Tibial nerve (tissue), 4 donors: Measurements from ENCODE around the gene TMCO5A.

Experiments
- EP300 ChIP-seq, 2 donors: sonication (generic); formaldehyde crosslinking; IDR thresholded peaks; one replicate each; pipeline ENCODE4 v1.6.1; 2017; ENCODE audit warnings: antibody characterized with exemption in 2 of 2, mild to moderate bottlenecking in 1 of 2
- POLR2A ChIP-seq, 2 donors: fragments of 450-650 bp; IDR thresholded peaks; one replicate each; pipeline ENCODE4 v1.6.1; 2017; ENCODE audit warnings: antibody characterized with exemption in 2 of 2, mild to moderate bottlenecking in 2 of 2, moderate library complexity in 2 of 2
- TF ChIP-seq, protein P1 (sequence below), 5 experiments: fragments of 200-600 bp in 3 of 5; fragments of 450-650 bp in 2 of 5; sonication (generic) in 3 of 5; IDR thresholded peaks; one replicate each; pipeline ENCODE4 v1.5.1; 2016 to 2019; ENCODE audit warnings: antibody characterized with exemption in 5 of 5, mild to moderate bottlenecking in 3 of 5, moderate library complexity in 2 of 5

DNA sequence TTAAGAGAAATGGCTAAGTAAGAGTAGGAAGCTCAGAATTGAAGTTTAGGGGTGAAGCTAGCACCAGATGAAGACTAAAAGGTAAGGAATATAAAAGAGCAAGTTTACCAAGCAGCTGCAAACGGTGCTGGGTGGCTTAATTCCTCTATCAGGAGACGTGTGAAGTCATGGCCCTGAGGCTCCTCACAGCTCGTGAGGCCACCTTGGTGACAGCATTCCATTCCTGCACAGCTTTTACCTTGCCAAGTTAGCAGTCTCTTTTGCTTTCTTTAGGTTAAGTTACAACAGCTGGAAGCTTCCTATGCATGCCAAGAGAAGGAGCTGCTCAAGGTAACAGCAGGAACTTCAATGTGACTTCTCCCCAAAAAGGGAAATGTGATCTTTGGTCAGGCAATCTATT is 6.4 kb downstream of the TMCO5A start:
- TF ChIP-seq EP300 (IDR thresholded peaks at IDR 0.05): no peak
- TF ChIP-seq POLR2A (IDR thresholded peaks at IDR 0.05): no peak
- TF ChIP-seq, protein P1, sequence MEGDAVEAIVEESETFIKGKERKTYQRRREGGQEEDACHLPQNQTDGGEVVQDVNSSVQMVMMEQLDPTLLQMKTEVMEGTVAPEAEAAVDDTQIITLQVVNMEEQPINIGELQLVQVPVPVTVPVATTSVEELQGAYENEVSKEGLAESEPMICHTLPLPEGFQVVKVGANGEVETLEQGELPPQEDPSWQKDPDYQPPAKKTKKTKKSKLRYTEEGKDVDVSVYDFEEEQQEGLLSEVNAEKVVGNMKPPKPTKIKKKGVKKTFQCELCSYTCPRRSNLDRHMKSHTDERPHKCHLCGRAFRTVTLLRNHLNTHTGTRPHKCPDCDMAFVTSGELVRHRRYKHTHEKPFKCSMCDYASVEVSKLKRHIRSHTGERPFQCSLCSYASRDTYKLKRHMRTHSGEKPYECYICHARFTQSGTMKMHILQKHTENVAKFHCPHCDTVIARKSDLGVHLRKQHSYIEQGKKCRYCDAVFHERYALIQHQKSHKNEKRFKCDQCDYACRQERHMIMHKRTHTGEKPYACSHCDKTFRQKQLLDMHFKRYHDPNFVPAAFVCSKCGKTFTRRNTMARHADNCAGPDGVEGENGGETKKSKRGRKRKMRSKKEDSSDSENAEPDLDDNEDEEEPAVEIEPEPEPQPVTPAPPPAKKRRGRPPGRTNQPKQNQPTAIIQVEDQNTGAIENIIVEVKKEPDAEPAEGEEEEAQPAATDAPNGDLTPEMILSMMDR (IDR thresholded peaks at IDR 0.05): no peak
